GM10266 (cell line): ENCODE results near the gene MPPED1.

ENCODE experiments used
- DNase-seq: peaks from one replicate; pipeline ENCODE4 v3.0.0; 2012; ENCODE audit errors: extremely low spot score
- TF ChIP-seq, protein P1 (sequence below): IDR thresholded peaks from 2 replicates; pipeline ENCODE4 v1.5.1; 2012; ENCODE audit warnings: mild to moderate bottlenecking, low read depth; ENCODE audit not compliant: control insufficient read depth, insufficient read depth; ENCODE audit errors: missing control alignments

MPPED1 gene

DNA sequence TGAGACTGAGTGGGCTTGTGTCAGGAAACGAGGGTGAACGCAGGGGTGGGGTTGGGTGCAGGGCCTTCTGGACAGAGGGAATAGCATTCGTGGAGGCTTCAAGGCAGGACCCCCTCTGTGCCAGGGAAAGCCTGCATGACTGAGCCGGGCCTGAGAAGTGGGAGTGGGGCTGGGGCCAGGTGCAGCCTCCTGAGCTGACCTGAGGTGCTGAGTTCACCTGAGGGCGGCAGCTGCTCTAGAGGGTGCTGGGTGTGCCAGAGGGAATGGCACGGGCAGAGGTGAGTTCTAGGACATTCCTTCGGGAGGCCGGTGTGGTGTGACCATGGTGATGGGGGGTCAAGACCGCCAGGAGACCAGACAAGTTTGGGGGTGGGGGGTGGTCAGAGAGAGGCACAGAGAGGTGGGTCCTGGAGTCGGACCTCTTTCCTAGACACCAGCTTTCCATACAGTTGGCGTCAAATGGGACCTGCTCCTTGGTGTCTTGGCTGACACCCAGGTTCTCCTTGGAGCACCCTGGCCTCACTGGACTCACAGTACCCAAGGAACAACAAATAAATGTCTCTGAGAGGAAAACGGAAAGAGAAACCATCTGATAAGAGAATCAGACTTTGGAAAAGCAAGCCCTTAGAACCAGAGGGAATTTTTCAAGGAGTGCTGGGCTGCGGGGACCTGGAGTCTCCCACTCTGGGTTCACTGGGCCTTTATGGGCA, 7.7 kb downstream of the MPPED1 start:
- no peak for DNase-seq
- TF ChIP-seq, protein P1, sequence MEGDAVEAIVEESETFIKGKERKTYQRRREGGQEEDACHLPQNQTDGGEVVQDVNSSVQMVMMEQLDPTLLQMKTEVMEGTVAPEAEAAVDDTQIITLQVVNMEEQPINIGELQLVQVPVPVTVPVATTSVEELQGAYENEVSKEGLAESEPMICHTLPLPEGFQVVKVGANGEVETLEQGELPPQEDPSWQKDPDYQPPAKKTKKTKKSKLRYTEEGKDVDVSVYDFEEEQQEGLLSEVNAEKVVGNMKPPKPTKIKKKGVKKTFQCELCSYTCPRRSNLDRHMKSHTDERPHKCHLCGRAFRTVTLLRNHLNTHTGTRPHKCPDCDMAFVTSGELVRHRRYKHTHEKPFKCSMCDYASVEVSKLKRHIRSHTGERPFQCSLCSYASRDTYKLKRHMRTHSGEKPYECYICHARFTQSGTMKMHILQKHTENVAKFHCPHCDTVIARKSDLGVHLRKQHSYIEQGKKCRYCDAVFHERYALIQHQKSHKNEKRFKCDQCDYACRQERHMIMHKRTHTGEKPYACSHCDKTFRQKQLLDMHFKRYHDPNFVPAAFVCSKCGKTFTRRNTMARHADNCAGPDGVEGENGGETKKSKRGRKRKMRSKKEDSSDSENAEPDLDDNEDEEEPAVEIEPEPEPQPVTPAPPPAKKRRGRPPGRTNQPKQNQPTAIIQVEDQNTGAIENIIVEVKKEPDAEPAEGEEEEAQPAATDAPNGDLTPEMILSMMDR = no peak

DNA sequence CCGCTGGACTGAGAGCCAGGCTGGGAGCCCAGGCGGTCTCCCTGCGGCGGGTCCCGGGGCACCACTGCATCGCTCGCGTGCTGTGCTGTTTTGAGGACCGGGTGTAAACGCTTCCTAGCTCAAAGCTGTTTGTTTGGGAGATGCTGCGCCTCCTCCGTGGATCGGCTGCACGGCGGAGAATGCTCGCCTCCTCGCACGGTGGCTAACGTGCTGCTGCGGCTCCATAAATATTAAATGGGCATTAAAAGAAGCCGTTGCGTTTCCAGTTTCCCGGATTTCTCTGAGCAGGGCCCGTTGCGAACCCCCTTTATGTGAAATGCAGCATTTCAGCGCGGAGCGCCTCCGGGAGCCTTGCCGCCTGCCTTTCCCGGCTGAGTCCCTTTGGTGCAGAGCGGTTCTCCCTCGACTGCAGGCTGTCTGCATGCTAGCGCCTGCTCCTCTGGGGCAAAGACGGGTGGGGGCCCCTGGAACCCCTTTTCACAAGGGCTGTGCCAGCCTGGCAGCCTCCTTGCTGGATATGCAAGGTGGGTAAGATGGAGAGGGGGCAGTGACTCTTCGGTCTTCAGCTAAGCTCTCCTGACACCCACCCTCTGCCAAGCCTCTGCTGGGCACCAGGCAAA, 9.3 kb downstream of the MPPED1 start:
- TF ChIP-seq, protein P1 = no peak
- DNase-seq = no peak

DNA sequence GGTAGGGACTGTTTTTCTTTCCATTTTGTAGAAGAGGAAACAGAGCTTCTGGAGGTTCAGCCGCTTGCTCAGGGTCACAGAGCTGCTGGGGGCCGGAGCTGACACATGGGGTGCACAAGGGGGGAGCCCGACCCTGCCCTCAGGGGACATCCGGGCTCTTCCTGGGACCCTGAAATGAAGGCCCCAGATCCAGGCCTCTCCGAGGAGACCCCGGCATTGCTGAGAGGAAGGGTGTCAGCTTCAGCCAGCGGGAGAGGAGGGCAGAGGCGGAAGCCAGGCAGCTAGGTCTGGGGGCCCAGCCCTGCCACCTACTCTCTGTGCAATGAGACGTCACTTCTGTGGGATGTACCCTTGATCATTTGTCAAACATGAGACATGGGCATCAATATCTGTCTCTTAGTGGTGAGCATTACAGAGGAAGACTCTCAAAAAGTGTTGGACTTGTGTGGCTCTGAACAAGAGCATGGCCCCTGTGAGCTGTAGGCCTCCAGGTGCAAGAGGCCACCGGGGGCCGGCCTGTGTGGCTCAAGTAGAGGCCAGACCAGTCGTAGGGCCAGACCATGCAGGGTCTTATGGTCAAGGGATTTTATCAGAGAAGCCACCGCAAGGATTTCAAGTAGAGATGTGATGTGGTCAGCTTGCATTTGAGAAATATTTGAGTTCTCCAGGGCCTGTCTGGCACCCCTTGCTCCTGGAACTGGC, 10.3 kb downstream of the MPPED1 start:
- TF ChIP-seq, protein P1 = no peak
- no peak for DNase-seq

DNA sequence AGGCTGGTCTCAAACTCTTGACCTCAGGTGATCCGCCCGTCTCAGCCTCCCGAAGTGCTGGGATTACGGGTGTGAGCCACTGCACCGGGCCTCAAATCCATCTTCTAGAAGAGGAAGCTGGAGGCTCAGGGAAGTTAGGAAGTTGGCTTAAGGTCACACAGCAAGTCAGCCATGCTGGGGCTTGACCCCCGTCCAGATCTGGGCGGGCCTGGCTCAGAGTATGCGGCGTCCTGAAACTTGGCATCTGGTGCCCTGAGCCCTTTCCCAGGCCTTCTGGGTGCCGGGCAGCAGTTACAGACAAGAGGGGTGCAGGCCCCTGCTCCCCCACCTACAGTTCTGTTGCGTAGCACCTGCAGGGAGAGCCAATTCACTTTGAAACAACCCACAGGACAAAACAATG, 11.2 kb downstream of the MPPED1 start:
- TF ChIP-seq, protein P1 = no peak
- DNase-seq = no peak

DNA sequence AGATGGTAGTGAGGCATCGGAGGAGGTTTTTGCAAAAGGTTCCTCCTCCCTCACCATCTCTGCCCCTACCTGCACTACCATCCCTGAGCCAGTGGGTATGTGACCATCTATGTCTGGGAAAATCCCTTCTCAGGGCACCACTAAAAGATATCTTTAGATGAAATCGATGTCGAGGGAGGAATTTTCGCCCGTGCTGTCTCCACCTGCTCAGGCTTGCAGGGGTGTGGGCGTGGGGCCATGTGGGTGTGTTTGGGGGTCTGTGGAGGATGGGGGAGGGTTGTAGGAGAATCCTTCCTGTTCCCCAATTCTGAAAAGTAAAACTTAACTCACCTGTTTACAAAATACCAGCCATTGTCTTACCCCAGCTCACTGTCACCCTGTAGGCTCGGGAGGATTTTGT, 12.4 kb downstream of the MPPED1 start:
- TF ChIP-seq, protein P1 = no peak
- no peak for DNase-seq

DNA sequence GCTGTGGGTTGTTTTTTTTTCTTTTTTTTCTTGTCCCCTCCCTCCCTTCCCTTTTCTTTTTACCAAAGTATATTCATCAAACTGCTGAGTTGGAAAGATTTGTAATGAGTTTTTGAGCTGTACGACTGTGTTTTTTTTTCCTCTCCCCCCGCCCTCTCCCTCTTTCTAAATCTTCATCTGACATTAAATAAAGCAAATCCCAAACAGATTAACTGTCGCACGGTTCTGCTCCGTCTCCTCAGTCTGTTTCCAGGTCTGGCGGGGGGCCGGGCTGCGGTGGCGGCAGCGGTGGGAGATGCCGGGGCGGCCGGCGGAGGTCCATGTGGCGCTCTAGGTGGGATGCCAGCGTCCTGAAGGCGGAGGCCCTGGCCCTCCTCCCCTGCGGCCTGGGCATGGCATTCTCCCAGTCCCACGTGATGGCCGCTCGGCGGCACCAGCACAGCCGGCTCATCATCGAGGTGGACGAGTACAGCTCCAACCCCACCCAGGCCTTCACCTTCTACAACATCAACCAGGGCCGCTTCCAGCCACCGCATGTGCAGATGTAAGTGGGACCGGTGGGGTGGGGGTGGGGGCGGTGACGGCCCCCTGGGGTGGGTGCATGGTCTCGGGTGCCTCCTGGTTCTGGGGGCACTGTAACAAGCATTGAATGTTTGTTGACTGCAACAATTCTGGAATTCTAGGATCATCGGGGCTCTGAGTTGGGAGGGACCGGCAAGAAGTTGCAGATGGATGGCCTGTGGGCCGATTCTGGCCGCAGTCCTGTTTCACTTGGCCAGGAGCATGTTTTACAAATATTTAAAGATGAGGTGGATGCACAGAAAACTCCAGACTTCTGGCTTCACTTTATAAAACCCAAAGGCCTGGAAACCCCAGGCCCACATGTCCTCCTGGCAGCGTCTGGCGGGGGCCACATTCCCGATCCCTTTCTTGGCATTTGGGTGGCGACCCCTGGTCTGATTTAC, 13.1 kb downstream of the MPPED1 start:
- no peak for DNase-seq
- TF ChIP-seq, protein P1 = no peak
